Endometrial microvascular endothelial cells (primary cell): ENCODE measurements around the gene MTHFD1L. TPM values are rescaled to one million over a fixed set of nuclear protein-coding genes. Genes with fewer than 3 reads are reported as not detected.
"Not testable (repeated sequence)": the region's sequence is repeated elsewhere in the genome, so short reads cannot be mapped to it uniquely, and the experiment has no call there.

Source experiments
- in situ Hi-C: cut with HindIII; loops from 2 replicates; pipeline ENCODE4 v1.10.0; 2017; ENCODE audit warnings: low sequenced_read_pairs, low pct_unique_long_range_greater_than_20kb; ENCODE audit errors: inconsistent ontology term
- total RNA-seq: library from RNA; depleted of rRNA; stranded (reverse); fragments of >200 nt; gene quantifications from one replicate; pipeline ENCODE4 v1.2.3, GENCODE V29; 2015; ENCODE audit errors: inconsistent ontology term

MTHFD1L gene
- 48.4 TPM for total RNA-seq

DNA sequence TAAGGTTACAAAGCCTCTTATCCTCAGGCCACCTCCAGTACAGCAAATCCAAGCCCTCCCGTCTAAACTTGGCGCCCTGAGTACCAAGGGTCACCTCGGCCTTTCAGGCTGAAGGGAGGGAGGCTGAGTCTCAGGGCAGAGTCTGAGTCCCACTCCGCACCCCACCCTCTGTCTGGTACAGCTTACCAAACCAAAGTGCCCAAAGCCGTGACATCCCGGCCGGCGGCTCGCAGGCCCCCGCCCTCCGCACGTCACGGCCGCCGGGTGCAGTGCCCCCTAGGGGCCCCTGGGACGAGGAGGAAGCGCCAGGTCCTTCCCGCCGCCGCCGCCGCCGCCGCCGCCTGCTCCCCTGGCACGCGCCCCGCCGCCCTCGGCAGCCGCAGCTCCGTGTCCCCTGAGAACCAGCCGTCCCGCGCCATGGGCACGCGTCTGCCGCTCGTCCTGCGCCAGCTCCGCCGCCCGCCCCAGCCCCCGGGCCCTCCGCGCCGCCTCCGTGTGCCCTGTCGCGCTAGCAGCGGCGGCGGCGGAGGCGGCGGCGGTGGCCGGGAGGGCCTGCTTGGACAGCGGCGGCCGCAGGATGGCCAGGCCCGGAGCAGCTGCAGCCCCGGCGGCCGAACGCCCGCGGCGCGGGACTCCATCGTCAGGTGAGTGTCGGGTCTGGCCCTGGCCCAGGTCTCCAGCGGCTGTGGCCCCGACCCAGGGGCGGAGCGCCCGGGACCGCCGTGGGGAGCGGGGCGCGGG, at the start of gene MTHFD1L:
Gene MTHFD1L, plus strand, starts transcription at position 297 of the 741 bp plus-strand sequence. Its CDS starts 121 bp downstream, at position 418.
- in situ Hi-C loops, result no loop called here

DNA sequence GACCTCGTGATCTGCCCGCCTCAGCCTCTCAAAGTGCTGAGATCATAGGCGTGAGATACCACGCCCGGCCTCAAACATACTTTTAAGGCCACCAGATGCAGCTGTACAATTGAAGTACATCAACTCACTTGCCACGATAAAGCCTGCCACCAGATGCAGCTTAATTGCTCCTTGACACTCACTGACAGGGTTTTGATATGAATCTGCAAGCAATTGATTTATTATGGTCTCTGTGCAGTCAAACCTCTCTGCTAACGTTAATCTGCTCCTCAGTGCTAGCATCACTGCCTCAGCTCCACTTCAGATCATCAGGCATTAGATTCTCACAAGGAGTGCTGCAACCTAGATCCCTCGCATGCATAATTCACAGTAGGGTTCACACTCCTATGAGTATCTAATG, 48.9 kb upstream of the MTHFD1L start:
- in situ Hi-C loops, result not testable (repeated sequence)

DNA sequence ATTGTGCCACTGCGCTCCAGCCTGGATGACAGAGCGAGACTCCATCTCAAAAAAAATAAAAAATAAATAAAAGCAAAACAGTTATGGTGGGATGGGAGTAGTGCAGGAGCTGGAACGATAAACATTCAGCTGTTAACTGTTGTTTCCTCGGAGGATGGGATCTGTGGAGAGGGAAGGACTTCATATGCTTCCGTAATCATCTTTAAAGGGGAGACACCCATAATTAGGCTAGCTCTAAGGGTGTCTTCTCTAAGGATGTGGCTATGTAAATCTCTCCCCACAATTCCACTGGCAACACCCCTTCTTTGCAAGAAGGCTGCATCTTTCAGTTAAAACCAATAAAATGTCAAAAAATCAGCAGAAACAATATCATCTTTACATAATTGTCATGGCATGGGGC, 42.6 kb upstream of the MTHFD1L start:
- in situ Hi-C loops, result no loop called here

DNA sequence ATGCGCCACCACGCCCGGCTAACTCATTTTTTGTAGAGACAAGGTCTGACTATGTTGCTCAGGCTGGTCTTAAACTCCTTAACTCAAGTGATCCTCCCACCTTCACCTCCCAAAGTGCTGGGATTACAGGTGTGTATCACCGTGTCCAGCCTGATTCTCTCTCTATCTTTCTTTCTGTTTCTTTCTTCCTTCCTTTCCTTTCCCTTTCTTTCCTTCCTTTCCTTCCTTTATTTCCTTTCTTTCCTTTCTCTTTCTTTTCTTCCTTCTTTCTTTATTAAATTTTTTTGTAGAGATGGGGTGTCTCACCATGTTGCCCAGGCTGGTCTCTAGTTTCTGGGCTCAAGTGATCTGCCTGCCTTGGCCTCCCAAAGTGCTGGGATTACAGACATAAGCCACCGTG, 38.7 kb upstream of the MTHFD1L start:
- in situ Hi-C loops, result no loop called here

DNA sequence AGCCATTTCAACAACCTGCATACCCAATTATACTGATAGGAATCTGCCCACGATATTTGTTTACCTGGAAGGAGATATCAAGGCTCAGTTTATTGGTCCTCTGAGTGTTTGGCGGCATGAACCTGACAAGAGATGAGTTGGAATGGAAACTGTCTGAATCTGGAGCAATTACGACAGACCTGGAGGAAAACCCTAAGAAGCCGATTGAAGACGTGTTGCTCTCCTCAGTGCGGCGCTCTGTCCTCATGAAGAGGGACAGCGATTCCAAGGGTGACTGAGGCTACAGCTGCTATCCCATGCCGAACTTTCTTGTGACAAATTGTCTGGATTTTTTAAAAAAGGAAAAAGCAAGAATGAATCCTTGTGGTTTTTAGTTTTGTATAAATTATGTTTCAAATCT, 37.4 kb upstream of the MTHFD1L start:
- in situ Hi-C loops, result not testable (repeated sequence)

DNA sequence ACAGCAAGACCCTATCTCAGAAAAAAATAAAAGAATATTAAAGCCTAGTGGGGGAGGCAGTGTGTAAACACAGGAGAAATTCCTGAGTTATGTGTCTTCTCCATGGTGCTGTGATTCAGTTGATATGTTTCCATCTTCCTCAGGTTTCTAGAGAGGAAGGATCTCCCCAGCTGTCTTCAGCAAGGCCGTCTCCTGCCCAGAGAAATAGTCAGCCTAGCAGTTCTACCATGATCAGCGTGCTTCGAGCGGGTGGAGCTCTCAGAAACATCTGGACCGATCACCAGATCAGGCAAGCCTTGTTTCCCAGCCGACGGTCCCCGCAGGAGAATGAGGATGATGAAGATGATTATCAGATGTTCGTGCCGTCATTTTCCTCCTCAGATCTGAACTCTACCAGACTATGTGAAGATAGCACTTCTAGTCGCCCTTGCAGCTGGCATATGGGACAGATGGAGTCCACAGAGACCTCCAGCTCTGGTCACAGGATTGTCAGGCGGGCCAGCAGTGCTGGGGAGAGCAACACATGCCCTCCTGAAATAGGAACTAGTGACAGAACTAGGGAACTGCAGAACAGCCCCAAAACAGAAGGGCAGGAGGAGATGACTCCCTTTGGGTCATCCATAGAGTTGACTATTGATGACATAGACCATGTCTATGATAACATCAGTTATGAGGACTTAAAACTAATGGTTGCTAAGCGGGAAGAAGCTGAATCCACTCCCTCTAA, 34.9 kb upstream of the MTHFD1L start:
- in situ Hi-C loops, result no loop called here

DNA sequence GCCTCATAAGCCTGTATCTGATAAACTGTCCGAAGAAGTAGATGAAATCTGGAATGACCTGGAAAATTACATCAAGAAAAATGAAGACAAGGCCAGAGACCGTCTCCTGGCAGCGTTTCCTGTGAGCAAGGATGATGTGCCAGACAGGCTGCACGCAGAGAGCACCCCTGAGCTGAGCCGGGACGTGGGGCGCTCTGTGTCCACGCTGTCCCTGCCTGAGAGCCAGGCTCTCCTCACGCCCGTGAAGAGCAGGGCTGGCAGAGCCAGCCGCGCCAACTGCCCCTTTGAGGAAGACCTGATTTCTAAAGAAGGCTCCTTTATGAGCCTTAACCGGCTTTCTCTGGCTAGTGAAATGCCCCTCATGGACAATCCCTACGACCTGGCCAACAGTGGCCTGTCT, 33.9 kb upstream of the MTHFD1L start:
- in situ Hi-C loops, result no loop called here

DNA sequence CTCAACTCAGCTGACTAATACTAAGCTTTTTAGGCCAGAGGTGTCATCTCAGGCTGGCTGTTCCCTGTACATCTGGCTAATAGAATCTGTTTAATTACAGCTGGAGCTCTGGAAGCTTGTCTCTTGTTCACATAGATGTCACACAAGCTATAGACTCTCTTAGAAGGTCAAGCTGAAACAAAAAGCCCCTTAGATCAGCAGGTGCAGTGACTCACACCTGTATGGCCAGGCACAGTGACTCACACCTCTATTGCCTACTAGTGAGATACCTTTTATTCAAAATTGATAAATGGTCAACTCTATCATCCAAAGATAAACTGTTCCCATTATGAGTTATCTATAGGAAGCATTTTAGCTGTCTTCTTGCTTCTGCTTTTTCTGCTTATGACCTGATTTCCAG, 29.9 kb upstream of the MTHFD1L start:
- in situ Hi-C loops, result no loop called here

DNA sequence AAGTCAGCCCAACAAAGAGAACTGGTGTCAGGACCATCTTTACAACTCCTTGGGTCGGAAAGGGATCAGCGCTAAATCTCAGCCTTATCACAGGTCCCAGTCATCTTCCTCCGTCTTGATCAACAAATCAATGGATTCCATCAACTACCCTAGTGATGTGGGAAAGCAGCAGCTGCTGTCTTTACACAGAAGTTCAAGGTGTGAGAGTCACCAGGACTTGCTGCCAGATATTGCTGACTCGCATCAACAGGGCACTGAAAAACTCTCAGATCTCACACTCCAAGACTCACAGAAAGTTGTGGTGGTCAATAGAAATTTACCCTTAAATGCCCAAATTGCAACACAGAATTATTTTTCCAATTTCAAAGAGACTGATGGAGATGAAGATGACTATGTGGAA, 25.3 kb upstream of the MTHFD1L start:
- in situ Hi-C loops, result no loop called here

DNA sequence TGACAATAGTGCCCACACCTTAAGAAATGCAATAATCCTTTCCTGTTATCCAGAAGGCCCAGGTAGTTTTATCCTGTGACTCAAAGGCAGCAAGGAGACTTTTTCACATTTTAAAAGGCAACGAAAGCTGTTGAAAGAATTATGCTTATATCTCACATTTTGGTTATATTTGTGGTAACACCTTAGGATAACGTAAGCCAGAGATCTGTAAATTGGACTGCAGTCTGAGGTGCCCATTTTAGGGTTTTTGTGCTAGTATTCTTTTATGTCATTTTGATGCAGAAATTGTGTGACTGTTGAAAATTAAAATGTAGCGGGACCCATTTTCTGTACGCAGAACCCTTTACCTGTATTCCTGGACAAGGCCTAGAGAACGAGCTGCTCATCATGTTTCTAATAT, 24.3 kb upstream of the MTHFD1L start:
- in situ Hi-C loops, result no loop called here

DNA sequence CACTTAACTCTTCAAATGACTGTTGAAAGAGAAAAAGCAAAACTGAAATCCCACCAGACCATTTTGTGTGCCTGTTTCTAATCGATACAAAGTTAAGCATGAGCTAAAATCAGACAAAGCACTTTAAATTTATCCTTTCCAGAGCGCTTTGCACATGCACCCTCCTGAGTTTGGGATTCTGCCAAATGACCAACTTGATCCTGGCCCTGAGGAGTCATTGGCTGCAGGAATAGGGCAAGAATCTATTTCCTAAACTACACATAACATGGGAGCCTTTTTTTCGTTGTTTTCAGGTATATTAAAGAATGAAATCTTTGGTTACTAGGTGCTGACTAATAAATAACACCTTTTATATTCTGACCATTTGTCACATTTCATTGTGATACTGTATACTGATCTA, 23.8 kb upstream of the MTHFD1L start:
- in situ Hi-C loops, result no loop called here

DNA sequence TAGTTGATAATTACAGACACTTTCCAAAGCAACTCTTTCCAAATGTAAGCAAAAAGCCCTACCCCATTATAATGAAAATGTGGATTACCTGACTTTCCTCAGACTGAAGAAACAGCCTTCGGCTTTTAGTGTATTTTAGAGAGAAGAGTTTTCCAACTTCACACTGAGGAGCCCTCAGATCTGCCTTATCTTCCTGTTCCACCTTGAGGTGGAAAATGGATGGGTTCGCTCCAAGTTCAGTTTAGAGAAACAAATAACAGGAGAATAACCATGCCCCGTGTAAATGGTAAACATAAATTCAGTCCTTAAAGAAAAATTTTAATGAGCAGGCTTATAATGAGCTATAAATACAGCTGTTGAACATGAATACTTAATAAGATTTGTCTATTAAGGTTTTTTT, 21.1 kb upstream of the MTHFD1L start:
- in situ Hi-C loops, result no loop called here

DNA sequence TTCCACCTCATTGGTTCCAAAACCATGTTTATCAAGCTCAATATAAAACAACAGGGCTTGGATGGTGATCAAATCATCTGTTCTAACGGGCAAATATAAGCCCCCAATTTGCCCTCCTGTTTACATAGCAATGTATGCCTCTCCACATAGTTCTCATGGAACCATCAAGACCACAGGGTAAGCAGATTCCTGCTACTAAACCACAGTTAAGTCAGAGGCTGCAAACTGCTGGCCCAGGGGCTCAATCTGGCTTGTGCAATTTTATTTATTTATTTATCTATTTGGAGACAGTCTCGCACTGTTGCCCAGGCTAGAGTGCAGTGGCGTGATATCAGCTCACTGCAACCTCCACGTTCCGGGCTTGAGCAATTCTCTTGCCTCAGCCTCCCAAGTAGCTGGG, 18.9 kb upstream of the MTHFD1L start:
- in situ Hi-C loops, result no loop called here

DNA sequence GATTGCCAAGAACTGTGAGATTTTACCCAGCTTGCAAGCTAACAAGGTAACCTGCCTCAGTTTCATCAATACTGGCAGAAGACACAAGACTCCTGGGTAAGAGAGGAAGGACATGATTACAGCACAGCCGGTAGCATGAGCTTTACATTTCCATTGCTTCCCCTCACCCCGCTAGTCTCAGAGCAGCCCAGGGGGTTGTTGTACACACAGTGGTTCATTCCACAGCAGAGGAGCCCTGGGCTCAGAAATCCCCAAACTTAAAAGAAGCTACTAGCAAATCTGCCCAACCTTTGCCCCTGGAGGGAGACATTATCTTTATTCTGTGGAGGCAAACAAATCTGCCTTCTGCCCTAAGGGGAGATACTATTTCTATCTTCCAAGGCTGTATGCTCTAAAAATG, 17.1 kb upstream of the MTHFD1L start:
- in situ Hi-C loops, result no loop called here

DNA sequence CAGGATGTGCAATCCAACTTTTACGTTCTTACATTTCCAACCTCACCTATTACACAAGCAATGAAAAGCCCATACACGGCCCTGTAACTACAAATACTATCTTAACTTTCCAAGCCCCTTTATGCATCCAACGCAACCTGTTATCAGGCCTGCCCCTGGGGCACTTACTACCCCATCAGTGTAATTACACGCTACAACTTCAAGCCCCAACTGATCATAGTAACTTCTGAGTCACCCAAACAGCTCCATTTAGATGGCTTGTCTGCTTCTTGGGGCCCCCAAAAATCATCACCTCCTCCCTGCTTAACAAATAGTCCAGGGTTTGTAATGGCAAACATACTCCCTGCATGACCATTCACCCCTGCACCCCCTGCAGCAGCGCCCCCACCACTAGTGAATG, 11.1 kb upstream of the MTHFD1L start:
- in situ Hi-C loops, result not testable (repeated sequence)

DNA sequence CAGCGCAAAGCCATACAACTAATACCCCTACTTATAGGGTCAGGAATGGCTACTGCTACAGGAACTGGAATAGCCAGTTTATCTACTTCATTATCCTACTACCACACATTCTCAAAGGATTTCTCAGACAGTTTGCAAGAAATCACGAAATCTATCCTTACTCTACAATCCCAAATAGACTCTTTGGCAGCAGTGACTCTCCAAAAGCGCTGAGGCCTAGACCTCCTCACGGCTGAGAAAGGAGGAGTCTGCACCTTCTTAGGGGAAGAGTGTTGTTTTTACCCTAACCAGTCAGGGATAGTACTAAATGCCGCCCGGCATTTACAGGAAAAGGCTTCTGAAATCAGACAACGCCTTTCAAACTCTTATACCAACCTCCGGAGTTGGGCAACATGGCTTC, 10.3 kb upstream of the MTHFD1L start:
- in situ Hi-C loops, result not testable (repeated sequence)

DNA sequence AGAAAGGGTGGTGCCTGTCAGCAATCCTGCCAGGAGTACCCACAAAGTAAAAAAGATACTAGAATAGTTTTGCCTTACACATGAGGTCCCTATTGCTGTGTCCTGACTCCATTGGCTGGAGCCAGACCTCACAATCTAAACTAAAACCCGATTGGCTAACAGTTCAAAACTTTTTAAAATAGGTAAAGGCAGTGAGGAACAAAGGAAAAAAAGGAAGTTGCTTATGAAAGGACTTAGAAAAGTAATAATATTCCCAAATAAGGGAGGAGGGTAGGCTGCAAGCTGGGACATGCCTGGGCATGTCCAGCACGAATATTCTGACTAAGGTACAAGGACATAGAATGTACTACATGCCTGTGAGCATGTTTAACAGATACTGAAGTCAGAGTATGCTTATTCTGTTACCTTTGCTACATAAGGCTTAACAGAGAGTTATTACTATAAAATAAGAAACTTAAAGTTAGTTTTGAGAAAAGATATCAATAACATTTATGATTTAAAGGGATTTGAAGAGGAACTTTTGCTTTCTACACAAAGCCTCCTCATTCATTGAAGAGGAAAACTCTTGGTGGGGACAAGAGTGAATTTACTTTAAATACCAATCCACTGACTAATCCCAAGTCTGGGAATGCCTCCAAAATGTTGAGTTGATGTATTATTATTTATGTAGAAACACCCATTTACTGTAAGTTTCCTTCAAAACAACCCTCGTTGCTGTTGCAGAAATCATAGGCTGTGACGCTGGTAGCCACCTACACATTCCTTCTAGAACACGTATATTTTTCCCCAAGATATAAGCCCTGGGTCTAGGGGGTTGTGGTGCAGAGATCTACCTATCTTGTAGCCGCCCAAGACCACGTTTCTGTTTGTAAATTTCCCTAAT, 8.2 kb upstream of the MTHFD1L start:
- in situ Hi-C loops, result no loop called here

DNA sequence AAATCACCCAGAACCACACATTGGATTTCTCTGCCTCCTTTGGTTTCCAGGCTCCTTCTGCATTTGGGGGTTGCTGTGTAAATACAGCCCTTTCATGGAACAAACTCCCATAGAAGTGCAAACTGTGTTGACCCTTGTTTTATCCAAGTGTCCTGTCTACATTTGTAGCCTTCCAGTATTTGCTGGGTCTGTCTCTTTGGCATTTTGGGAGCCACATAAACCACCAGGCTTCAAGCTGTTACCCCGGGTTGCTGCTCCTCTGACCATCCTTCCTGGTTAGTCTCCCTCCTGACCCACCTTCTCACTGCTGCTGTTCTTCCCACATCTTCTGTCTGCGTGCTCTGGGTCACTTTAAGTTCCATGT, 7.6 kb upstream of the MTHFD1L start:
- in situ Hi-C loops, result no loop called here

DNA sequence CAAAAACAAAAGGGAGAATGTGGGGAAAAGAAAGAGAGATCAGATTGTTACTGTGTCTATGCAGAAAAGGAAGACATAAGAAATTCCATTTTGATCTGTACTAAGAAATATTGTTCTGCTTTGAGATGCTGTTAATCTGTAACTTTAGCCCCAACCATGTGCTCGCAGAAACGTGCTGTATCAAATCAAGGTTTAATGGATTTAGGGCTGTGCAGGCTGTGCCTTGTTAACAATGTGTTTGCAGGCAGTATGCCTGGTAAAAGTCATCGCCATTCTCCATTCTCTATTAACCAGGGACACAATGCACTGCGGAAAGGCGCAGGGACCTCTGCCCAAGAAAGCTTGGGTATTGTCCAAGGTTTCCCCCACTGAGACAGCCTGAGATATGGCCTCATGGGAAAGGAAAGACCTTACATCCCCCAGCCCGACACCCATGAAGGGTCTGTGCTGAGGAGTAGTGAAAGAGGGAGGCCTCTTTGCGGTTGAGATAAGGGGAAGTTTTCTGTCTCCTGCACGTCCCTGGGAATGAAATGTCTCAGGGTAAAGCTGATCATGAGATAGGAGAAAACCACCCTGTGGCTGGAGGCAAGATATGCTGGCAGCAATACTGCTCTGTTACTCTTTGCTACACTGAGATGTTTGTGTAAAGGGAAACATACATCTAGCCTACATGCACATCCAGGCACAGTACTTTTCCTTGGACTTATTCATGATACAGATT, 3.9 kb upstream of the MTHFD1L start:
- in situ Hi-C loops, result not testable (repeated sequence)
